HG03175 (cell line): ENCODE data around the gene MCF2L.

Source experiments
- ATAC-seq: cut with Tn5 transposase; IDR thresholded peaks from one replicate; pipeline ENCODE4 v1.9.1; 2021; ENCODE audit warnings: mild to moderate bottlenecking, moderate library complexity; ENCODE audit not compliant: unreplicated experiment

The MCF2L gene

DNA sequence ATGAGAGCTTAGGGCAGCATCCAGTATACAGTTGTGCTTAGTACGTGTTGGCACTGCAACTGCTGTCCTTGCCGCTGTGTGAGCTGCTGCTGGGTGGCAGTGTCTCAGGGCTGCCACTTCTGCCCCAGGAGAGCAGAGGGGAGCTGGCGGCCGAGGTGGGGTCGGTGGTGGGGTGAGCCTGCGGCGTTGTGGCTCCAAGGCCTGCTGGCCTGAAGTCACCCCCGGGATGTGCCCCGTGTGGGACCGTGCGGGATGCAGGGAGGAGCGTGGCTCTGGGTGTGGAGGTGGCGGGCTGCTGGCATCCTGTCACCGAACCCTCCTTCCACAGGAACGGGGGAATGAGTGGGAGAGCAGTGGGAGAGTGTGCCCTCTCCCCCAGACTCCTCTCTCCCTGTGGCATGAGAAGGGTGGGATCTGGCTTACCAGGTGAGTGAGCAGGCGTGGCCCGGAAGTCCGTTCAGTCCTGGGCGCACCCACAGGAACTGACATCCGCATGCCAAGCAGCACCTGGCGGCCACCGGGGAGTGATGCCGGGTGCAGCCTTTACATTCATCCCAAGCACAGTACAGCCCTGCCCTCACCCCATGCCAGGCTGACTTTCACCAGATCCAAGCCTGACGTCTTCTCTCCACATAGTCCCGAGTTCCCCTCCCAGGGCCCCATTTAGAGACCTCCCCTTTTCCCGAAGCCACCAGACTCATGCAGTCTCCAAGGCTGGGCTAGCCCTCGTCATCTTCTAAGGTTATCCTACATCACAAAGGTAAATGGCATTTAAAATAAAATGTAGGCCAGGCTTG lies 26.6 kb downstream of the MCF2L start:
- no peak for ATAC-seq

DNA sequence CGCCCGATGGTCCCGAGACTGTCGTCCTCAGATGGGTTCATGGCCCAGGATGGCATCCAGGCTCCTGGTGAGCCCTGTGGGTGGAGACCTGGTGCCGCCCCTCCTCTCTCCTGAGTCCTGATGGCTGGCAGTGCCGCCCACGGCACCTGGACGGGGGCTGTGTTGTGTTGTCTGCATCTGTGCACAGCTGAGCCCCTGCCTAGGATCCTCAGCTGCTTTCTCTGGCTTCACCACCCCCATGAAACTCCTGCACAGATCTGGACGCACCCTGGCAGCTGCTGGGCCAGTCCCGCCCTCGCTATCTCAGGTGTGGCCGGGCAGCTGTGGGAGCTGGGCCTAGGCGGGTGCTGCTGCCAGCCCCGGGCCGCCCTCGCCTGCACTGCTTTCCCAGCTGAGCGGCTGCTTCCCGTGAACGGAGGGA lies 27.7 kb downstream of the MCF2L start:
- ATAC-seq, result no peak

- ATAC-seq, result no peak
Observed at GRCh38 chr13:112997188-112998130, 28.4 kb downstream of the MCF2L start.

DNA sequence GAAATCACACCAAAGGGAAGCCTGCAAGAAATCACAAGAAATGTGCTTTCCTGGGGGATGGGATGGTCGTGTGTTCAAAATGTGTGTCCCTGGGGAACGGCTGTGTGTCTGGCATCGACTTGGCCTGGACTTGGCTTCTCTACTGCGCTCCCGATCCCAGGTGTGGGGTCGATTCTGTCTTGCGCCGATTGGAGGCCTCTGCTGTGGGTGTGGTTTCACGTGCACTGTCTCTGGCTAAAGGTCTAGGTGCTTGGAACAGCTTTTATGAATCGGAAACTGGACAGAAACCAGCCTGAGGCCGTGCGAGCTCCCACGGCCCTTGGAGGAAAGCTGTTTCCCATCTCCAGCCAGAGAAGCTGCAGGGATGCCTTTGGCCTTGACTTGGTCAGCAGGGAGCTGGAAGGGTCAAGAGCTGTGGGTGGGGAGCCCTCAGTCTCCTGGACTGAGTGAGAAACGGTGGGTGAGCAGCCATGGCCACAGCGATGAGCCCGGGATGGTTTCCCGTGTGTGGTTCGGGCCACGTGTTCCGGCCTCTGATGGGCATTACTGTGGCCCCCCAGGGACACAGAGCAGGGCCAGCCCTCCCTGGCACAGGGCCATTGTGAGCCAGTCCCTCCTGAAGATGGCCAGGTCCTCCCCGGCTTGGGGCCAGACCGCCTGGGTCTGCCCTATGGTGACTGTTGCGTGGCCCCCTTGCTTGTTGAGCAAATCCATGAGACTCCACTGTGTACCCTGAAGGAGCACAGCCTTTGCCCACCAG lies 29.7 kb downstream of the MCF2L start:
- no peak for ATAC-seq

DNA sequence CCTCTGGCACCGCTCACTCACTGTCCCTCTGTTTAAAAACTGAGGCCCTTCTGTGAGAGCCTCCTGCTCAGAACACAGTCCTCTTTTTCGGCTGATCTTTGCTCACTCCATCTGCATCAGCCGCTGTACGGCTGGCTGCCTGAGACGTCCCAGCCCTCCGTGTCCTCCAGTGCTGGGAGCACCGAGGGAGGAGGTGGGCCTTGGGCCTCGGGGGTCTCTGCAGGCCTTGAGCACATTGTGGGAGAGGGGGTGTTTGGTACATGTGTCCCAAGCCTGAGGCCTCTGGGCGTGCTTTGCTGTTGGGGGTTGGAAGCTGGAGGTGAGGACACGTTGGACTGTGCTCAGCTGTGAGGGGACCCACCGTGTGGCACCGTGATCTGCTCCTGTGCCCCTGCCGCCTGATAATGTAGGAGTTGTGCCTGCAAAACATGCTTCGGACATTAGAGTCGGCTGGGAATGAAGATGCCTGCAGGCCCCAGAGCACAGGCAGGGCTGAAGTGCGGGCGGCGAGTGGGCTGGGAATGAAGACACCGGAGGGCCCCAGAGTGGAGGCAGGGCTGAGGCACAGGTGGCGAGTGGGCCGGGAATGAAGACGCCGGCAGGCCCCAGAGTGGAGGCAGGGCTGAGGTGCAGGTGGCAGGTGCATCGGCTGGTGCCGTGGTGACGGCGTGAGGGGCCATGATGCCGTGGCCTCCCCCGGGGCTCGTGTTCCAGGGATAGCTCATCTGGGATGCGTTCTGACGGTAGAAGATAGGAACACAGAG lies 30.6 kb downstream of the MCF2L start:
- ATAC-seq, result no peak

DNA sequence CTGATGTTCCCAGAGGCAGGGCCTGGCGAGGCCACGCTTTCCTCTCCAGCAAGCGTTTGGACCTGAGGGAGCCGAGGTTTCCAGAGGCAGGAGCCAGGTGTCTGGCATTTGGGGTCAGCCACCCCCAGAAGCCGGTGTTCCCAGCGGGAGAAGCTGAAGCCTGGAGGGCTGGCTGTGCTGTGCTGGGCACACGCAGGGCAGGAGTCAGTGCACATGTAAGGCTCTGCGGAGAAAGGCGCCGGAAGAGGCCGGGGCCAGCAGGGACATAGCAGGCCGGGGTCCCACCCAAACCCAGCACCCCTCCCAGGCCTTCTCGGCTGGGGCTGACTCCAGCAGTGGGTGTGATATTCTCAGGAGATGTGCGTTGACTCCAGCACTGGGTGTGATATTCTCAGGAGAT lies 31.6 kb downstream of the MCF2L start:
- no peak for ATAC-seq

DNA sequence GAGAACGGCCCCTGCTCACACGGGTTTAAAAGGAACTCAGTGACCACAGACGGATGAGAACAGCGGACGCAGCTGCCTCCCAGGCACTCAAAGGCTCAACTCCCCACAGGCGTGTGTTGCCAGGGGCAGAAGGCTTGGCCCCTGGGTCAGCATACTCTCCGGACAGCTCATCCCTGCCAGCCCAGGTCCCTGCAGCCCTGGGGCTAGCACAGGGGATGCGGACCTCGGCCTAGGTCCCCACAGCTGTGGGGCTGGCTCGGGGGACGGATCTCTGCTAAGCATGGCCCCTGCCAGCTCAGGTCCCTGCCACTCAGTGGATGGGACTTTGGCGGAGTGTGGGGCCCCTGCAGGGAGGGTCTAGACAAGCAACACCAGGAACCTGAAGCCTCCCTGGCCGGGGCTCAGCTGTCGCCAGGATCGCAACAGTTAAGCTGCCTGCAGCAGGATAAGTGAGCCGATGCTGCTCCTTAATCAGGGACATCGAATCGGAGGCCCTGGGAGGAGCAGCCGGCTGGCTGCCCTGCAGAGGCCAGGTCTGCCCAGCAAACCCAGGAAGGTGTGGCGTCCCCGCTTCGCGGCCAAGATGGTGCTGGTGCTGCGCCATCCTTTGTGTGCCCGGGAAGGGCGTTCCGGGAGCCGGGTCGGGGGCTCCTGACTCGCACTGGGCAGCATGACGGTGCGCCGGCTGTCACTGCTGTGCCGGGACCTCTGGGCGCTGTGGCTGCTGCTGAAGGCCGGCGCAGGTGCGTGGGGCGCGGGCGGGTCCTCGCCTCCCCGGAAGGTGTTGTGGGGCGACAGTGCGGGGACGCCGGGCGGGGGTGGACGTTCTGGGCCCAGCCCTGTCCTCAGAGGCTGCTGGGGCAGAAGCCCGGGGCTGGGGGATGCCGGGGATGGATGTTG lies 32.5 kb downstream of the MCF2L start:
- ATAC-seq, result no peak

DNA sequence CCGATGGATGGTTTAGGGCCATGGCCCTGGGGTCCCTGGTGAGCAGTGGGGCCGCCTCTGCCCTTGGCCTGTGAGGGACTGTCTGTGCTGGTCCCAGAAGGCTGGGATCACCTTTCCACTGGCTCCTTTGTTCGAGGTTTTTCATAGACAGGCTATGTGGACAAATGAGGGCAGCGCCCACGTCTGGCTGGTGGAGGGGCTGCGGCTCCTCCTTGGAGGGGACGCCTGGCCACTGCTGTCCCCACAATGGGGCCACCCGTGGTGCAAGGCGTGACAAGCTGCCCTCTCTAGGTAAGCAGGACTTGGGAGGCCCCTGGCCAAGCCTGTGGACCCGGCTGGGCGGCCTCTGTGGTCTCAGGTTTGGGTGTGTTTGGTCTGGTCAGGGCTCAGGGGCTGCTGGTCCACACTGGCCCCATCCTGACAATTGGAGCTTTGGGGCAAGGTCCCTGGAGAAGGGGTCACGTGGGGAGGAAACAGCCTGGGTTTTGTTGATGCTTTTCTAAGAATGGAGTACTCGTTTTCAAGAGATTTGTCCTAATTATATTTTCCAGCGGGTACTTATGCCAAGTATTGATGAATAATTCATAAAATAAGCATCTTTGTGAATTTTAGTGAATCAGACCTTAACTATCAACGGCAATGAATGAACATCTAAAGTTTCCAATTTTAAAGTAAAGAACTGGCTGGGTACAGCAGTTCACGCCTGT lies 33.3 kb downstream of the MCF2L start:
- ATAC-seq, result no peak

GRCh38 chr13:113002913-113003290 lies 33.9 kb downstream of the MCF2L start:
- no peak for ATAC-seq

- ATAC-seq, result no peak
Observed at GRCh38 chr13:113004126-113004525, 35.1 kb downstream of the MCF2L start.

DNA sequence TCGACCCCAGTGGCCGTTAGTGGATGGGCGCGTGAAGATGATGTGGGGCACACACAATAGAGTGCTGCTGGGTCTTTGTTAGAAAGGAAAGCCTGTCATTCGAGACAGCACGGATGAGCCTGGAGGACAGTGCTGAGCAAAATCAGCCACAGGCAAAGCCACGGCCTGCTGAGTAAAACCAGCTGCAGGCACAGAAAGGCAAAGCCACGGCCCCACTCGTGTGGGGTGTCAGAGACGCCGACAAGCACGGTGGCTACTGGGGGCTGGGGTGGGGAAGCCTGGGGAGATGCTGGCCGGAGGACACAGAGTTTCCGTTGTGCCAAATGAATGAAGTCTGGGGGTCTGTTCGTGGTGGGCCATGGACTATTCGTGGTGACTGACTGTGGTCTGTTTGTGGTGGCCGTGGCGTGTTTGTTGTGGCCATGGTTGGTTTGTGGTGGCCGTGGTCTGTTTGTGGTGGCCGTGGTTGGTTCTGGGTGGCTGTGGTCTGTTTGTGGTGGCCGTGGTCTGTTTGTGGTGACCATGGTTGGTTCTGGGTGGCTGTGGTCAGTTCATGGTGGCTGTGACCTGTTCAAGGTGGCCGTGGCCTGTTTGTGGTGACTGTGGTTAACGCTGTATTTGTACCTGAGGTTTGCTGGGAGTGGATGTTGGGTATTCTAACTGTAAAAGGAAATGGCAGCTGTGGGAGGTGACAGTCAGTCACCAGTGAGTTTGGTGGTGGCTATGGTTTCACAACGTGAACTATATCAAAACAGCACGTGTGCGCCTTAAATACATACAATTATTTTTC lies 36.3 kb downstream of the MCF2L start:
- no peak for ATAC-seq

DNA sequence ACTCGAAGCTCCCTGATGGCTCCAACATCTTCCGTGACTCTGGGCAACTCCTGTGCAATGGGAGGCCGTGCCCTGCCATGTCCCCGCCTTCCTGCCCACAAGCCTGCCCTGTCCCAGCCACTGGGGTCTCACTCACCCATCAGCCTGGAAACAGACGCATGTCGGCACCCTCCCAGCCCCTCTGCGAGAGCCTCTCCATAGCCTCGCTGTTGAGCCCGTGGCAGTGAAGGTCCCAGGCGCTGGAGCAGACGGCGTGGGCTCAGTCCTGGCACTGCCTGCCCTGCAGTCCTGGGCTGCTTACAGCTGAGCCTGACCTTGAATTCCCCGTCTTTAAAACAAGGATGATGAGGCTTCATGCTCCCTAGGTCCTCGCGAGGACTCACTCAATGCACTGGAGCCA lies 37.0 kb downstream of the MCF2L start:
- ATAC-seq, result no peak

DNA sequence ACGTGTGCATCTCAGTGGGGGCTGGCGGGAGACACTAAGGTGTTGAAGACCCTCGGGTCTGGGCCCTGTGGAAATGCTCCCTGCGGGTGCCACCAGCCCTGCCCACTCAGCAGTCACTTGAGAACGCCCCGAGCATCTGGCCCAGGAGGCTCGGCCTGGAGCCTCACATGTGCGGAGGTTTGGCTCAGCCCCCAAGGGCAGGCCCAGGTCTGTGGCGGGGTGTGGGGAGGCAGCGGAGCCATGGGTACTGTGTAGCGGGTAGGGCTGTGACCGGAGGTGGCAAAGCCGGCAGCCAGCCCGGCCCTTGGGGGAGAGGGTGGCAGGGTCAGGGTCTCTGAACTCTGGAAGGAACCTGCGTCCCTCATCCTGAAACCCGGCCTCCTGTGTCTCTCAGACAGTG lies 37.6 kb downstream of the MCF2L start:
- ATAC-seq, result no peak

DNA sequence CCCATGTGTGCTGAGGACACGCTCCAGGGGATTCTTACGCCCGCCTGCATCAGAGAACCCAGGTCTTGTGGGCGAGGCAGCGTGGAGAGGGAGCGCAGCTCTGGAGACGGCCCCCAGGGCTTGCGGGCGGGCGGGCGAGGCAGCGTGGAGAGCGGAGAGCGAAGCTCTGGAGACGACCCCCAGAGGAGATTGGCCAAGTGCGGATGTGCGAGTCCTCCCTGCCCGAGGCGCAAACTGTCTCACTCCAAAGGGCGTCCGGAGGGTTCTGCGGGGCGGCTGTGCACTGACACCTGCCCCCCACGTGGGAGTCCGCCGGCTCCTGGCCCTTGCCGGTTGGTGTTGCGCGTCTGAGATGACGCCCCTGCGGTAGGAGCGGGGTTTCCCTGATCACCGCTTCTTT lies 39.8 kb downstream of the MCF2L start:
- no peak for ATAC-seq

GRCh38 chr13:113009743-113010509 lies 40.9 kb downstream of the MCF2L start:
- no peak for ATAC-seq

- no peak for ATAC-seq
Observed at GRCh38 chr13:113010510-113010865, 41.5 kb downstream of the MCF2L start.

DNA sequence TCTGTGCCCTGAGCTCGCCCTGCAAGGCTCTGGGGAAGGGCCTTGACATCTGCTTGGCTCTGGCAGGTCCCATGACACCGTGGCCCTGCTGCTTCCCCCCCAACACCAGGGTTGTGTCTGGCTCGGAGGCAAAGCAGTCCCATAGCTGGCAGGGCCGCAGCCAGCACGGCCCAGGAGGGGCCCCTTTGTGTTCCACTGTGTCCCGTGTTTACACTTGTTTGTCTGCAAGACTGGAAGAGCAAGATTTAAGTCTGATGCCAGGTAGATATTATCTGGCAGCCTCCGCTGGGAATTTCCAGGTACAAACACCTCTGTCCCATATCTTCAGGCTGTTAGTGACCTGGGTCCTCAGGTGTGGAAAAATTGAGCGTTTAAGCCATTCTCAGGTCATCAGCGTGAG lies 44.3 kb downstream of the MCF2L start:
- ATAC-seq, result no peak
